ENCODE measurements around the gene SKIC2.
"Not testable (repeated sequence)": the region's sequence is repeated elsewhere in the genome, so short reads cannot be mapped to it uniquely, and the experiment has no call there.

Gene SKIC2

GRCh38 chr6:31958741-31959739, at the start of gene SKIC2, which contains the start of gene NELFE:
Gene SKIC2 (plus strand): TSS chr6:31959175. CDS start chr6:31959193, 18 bp downstream.
Gene NELFE (minus strand): TSS chr6:31958971. CDS start chr6:31958446, 525 bp downstream.
- DNase-seq, result peak; percentile 97 to 98

- not testable (repeated sequence) for DNase-seq
Observed at GRCh38 chr6:31909298-31909697, 49.7 kb upstream of the SKIC2 start.

DNA sequence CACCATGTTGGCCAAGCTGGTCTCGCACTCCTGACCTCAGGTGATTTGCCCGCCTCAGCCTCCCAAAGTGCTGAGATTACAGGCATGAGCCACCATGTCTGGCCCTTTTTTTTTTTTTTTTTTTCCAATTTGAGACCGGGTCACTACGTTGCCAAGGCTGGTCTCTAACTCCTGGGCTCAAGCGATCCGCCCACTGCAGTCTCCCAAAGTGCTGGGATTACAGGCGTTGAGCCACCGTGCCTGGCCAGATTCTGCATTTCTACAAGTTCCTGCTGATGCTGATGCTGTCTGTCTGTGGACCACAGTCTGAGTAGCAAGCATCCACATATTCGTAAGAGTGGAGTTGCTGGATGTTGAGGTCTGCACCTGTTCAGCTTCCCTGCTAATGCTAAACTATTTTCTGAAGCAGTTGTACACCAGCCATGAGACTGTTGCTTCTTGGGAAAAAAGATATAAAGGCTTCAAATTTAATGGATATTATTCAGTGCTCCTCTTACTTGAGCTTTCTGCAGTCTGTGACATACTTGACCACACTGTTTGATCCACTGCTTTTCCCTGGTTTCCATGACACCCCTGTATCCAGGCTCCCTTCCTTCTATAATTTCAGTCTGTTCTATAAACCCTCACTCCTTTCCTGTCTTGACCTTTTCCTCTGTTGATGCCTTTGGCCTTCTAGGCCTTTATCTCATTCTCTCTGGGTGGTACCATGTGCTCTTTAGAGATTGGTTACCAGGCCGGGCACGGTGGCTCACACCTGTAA, 47.0 kb upstream of the SKIC2 start:
- DNase-seq, result no peak

DNA sequence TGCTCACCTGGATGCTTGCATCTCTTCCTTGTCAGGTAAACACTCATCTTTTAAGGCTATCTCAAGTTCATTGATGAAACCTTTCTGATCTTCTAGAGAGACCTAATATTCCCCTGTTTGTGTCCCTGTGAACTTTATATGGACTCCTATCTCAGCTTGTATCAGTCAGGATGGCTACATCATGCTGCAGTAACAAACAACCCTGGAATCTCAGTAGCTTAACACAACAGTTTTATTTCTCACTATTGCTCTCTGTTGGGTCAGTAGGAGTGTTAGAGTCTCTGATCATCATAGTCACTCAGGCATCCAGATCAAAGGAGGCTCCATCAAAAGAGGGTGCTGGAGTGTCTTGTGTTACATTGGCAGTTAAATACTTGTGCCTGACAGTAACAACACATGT, 43.6 kb upstream of the SKIC2 start:
- no peak for DNase-seq

GRCh38 chr6:31915756-31916155, 43.2 kb upstream of the SKIC2 start:
- DNase-seq, result no peak

GRCh38 chr6:31918069-31918720, 40.8 kb upstream of the SKIC2 start:
- no peak for DNase-seq

- no peak for DNase-seq
Observed at GRCh38 chr6:31919624-31920303, 39.2 kb upstream of the SKIC2 start.

- no peak for DNase-seq
Observed at GRCh38 chr6:31920811-31921210, 38.2 kb upstream of the SKIC2 start.

DNA sequence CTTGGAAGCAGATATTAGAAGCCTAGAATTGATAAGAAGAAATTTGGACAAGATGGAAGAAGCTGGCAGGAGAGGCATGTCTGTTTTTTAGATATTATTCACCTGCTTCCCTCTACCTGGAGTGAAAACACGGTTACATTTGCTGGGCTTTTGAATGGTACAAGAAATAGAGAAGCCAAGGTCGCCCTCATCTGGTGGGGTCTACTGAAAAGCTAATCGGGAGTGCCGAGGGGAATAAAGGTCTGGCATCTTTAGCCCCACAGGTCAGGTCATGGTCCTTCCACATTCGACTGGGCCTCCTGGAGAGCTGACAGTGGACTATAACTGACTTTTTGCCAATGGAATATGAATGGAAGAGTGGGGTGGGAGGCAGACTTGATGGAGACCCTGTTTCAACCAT, 36.0 kb upstream of the SKIC2 start:
- DNase-seq, result peak in 1 of 2 donors; percentile 6

DNA sequence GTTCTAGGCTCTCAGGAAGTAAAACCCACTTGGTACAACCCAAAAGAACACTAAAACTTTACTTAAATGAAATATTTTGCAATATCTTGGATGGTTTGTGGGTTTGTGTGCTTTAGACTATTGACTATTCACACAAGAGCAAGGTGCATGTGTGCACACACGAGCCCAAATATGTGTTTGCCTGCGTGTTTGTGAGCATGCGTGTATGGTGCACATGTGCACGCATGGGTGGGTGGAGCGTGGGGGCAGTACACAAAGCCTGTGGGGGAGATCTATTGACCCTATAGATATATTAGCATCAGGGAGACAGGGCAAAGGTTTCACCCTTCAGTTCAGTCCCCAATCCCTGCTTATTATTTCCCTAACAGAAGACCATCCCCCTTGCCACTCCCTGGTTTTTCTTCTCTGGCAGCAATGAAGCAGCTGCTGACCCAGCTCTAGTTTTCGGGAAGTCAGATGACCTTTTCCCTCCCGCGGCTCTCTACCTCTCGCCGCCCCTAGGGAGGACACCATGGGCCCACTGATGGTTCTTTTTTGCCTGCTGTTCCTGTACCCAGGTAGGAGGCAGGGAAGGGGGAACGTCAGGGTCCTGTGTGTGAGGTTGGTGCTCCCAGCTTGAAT, 31.6 kb upstream of the SKIC2 start, which contains the start of gene C2:
Gene C2 (plus strand): TSS at position 476 of the 621 bp plus-strand sequence. CDS start 36 bp downstream, at position 512.
- no peak for DNase-seq

DNA sequence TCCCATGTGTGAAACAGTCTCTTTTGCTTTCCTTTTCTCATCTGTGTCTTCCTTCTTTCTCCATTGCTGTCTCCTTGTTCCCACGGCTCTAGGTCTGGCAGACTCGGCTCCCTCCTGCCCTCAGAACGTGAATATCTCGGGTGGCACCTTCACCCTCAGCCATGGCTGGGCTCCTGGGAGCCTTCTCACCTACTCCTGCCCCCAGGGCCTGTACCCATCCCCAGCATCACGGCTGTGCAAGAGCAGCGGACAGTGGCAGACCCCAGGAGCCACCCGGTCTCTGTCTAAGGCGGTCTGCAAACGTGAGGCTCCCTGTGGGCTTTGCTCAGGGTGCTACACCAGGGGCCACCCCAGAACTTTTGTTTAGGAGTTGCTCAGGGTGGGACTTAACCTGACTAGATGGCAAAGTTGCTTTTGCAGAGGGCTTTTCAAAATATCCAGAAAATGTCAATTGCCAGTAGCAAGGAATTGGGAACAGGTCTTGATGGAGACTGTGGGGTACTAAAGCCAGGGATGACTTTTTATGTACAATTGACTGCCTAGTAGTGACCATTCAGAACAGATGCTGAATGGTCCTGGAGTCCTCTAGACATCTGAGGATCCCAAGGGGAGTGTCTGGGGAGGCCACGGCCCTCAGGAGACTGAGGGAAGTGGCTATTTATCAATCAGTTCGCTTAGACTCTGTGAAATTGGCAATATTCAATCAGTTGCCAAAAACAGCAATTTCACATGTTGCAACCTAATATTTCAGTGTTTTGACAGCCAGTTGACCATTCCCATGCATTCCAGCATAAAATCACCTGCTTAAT, 30.9 kb upstream of the SKIC2 start:
- DNase-seq, result no peak

DNA sequence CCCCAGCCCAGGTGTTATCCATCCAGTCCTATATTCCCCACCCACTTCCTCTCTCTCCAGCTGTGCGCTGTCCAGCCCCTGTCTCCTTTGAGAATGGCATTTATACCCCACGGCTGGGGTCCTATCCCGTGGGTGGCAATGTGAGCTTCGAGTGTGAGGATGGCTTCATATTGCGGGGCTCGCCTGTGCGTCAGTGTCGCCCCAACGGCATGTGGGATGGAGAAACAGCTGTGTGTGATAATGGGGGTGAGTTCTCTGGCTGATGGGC, 30.4 kb upstream of the SKIC2 start:
- no peak for DNase-seq

DNA sequence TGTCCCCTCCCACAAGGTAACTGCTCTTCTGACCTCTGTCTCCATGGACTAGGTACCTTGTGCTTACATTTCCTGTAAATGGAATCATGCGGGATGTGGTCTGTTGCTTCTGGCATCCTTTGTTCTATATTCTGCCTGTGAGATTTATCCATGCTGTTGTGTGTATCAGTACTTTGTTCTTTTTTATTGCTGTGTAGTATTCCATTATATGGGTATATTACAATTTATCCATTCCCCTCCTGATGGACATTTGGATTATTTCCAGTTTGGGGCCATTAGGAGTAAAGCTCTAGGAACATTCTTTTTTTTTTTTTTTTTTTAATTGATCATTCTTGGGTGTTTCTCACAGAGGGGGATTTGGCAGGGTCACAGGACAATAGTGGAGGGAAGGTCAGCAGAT, 28.0 kb upstream of the SKIC2 start:
- no peak for DNase-seq

DNA sequence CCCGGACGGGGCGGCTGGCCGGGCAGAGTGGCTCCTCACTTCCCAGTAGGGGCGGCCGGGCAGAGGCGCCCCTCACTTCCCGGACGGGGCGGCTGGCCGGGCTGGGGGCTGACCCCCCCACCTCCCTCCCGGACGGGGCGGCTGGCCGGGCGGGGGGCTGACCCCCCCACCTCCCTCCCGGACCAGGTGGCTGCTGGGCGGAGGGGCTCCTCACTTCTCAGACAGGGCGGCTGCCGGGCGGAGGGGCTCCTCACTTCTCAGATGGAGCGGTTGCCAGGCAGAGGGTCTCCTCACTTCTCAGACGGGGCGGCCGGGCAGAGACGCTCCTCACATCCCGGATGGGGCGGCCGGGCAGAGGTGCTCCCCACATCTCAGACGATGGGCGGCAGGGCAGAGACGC, 26.8 kb upstream of the SKIC2 start:
- DNase-seq, result not testable (repeated sequence)

GRCh38 chr6:31933537-31933936, 25.4 kb upstream of the SKIC2 start:
- DNase-seq, result no peak

- no peak for DNase-seq
Observed at GRCh38 chr6:31935021-31935420, 24.0 kb upstream of the SKIC2 start.

DNA sequence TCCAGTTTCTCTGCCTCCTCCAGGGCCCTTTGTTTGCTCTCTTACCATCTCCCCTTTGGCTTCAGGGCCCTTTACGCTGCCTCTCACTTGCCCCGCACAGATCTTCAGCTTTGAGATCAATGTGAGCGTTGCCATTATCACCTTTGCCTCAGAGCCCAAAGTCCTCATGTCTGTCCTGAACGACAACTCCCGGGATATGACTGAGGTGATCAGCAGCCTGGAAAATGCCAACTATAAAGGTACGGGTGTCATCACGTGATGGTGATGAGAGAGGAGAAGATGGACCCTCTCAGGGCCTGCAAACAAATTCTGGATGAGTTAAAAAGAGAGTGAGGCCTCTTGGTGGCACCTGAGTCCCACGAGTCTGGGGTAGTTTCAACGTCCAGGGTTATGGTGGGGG, 23.2 kb upstream of the SKIC2 start:
- no peak for DNase-seq

GRCh38 chr6:31940256-31940664, 18.7 kb upstream of the SKIC2 start:
- no peak for DNase-seq

GRCh38 chr6:31943742-31944141, 15.2 kb upstream of the SKIC2 start:
- DNase-seq, result no peak

GRCh38 chr6:31945154-31945506, 13.8 kb upstream of the SKIC2 start:
- DNase-seq, result no peak

Measured in stimulated activated CD4-positive, alpha-beta T cell treated with anti-CD3 and anti-CD28 coated beads, Interleukin-2, amount 100 ng/mL, for 48 hours (primary cell).